HG03139 (cell line): Measurements from ENCODE around the gene ANO8.
"Not testable (repeated sequence)": the region's sequence is repeated elsewhere in the genome, so short reads cannot be mapped to it uniquely, and the experiment has no call there.

ENCODE experiments used
- ATAC-seq: cut with Tn5 transposase; IDR thresholded peaks from one replicate; pipeline ENCODE4 v1.9.1; 2021; ENCODE audit not compliant: unreplicated experiment

ANO8 gene

GRCh38 chr19:17294051-17294891 lies 40.4 kb downstream of the ANO8 start:
- ATAC-seq: no peak

- no peak for ATAC-seq
Observed at GRCh38 chr19:17293605-17294004, 41.0 kb downstream of the ANO8 start.

DNA sequence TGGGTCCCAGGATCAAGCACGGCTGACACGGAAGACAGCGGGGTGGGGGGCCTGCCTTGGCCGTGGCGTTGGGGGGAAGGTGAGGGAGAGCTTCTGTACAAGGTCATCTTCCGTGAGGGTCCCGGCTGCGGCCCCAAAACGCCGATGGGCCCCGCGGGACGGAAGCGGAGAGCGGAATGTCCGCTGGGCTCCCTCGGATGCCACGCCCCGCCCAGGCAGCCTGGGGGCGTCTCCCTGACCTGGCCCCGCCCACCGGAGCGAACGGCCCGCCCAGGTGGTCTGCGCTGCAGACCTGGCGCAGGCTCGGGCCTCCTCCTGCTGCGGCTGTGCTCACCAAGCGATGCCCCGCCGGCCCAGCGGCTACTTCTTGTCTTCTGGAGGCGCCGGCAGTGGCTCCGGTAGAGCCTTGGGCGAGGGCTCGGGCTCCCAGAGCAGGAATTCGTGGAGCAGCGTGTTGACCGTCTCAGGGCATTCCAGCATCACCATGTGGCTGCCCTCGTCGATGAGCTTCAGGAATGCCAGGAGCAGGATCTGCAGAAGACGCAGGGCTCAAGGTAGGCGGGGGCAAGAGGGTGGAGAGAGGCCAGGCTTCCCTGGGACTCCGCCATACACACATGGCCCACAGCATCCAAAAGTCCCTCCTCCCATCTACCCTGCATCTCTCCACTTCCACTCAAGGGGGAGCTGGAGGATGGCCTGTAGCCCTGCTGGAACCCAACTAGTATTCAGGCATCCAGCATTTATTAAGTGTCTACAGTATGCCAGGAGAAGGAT lies 42.2 kb downstream of the ANO8 start:
- ATAC-seq: peak; percentile 75

GRCh38 chr19:17289489-17289888 lies 45.2 kb downstream of the ANO8 start:
- ATAC-seq: no peak

GRCh38 chr19:17286752-17287151 lies 47.9 kb downstream of the ANO8 start:
- ATAC-seq: no peak

- no peak for ATAC-seq
Observed at GRCh38 chr19:17286263-17286662, 48.4 kb downstream of the ANO8 start.

DNA sequence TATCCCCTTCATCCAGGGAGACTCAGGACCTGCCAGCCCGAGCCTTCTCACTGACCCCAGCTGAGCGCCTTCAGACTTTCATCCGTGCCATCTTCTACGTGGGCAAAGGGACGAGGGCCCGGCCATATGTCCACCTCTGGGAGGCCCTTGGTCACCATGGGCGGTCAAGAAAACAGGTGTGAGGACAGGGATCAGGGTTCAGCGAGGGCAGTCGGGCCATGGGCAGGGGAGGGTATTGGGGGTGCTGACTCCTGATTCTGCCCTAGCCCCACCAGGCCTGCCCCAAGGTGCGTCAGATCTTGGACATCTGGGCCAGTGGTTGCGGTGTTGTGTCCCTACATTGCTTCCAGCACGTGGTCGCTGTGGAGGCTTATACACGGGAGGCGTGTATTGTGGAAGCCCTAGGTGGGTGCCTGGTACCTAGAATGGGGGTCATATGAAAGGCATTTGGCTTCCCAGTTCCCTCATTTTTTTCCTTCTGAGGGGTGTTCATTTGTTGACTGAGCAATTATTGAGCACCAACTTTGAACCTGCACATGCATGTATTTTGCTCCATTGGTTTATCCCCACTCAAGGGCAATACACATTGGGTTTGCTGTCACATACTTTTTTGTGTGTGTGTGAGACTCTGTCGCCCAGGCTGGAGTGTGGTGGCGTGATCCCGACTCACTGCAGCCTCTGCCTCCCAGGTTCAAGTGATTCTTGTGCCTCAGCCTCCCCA lies 49.1 kb downstream of the ANO8 start:
- no peak for ATAC-seq

DNA sequence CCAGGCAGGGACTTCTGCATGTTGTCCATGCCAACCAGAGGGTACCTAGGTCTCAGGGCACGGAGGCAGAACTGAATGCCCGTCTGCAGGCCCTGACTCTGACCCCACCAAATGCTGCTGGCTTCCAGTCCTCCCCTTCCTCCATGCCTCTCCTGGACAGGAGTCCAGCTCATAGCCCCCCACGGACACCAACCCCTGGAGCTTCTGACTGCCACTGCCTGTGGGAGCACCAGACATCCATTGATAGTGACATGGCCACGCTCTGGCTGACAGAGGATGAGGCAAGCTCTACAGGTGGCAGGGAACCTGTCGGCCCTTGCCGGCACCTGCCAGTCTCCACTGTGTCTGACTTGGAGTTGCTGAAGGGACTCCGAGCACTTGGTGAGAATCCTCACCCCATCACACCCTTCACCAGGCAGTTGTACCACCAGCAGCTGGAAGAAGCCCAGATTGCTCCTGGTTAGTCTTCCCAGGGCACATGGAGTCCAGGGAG lies 51.1 kb downstream of the ANO8 start:
- no peak for ATAC-seq

DNA sequence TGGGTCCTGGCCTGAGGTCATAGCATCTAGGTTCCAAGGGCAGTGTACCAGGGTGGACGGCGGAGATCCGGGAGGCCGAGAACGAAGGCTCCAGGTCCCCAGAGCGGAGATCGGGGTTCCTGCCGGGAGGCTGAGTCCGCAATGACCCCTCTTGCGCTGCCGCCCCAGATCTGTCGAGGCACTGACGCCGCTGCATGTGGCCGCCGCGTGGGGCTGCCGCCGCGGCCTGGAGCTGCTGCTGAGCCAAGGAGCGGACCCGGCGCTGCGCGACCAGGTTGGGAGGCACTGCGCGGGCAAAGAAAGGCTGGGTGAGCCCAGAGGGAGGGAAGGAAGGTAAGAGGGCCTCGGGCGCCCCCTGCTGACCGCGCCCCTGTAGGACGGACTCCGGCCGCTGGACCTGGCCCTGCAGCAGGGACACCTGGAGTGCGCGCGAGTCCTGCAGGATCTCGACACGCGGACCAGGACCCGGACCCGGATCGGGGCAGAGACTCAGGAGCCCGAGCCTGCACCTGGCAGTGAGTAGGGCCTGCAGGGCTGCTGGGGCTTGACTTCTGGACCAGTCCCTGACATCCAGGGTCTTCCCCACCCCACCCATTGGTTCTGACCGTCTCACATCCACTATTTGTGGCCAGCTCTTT lies 52.0 kb downstream of the ANO8 start:
- no peak for ATAC-seq

DNA sequence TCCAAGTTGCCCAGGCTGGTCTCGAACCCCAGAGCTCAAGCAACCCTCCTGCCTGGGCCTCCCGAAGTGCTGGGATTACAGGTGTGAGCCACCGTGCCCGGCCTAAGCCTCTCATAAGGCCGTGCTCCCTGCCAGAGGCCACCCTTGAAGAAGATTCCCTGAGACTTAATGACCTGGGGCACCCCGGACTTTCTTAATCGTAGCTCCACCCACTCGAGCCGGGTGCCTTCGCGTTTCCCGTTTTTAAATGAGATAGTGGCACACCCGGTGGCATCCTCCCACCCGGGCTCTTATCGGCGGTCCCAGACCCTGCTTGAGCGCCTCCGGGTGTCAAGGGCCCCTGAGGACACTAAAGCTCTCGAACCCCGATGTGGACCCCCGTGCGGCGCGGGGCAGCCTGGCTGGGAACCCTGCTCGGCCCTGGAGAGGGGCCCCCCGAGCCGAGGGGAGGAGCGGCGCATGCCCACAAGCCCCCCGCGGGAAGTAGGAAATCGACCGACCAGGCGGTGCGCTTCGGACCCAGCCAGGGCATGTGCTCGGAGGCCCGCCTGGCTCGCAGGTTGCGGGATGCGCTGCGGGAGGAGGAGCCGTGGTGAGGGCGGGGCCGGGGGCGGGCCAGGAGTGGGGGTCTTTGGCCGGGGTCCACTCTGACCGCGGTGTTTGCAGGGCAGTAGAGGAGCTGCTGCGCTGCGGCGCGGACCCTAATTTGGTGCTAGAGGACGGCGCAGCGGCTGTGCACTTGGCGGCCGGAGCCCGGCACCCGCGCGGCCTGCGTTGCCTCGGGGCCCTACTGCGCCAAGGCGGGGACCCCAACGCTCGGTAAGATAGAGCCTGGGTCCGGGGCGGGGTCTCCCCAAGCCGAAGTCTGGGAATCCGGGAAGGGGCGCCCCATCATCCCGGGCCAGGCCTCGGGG lies 53.0 kb downstream of the ANO8 start, which contains the start of gene ANKLE1:
Gene ANKLE1 (plus strand): TSS at position 511 of the 914 bp plus-strand sequence. CDS start 20 bp downstream, at position 531.
- no peak for ATAC-seq

GRCh38 chr19:17279436-17279835 lies 55.2 kb downstream of the ANO8 start:
- no peak for ATAC-seq

DNA sequence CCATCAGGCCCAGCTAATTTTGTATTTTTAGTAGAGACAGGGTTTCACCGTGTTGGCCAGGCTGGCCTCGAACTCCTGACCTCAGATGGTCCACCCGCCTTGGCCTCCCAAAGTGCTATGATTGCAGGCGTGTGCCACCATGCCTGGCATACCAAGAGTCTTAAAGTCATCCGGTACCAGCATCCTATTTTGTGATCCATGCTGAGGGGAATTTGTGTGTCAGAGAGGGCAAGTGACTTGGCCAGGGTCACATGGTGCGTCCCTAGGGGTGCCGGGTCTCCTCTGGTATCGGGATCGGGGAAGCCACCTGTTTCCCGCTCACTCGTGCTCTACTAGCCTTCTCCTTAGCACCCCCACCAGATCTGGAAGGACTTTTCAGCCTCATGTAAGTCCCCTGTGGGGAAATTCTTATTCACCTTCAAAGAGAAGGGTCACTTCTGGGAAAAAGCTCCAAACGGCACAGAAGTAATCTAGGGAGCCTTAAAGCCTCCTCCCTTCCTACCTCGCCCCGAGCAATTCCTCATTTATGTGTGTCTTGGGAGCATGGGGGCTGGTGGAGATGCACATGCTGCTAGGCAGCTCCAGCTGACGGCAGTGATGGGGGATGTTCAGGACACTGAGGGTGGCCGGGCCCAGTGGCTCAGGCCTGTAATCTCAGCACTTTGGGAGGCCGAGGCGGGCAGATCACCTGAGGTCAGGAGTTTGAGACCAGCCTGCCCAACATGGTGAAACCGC lies 59.0 kb downstream of the ANO8 start:
- ATAC-seq: no peak

GRCh38 chr19:17274892-17275291 lies 59.8 kb downstream of the ANO8 start:
- ATAC-seq: not testable (repeated sequence)
